Keratinocyte (primary cell): ENCODE data around the gene CDADC1. TPM values are rescaled to one million over a fixed set of nuclear protein-coding genes. Genes with fewer than 3 reads are reported as not detected.

Experiments
- DNase-seq: peaks from one replicate; pipeline ENCODE4 v3.0.0-alpha.2; 2011; ENCODE audit warnings: low read depth, missing footprints, low spot score
- FAIRE-seq: peaks from 2 replicates; lab custom pipeline; 2011; peaks lifted over from hg19 to GRCh38; lab: Jason Lieb, UNC
- H2AFZ ChIP-seq: 2 replicates; pipeline ENCODE4 v1.6.0; 2012; ENCODE audit warnings: low read length, control low read depth, inconsistent platforms; ENCODE audit not compliant: control insufficient read depth
- H3K27ac ChIP-seq: 2 replicates; pipeline ENCODE4 v1.5.1; 2011; ENCODE audit warnings: low read length; ENCODE audit not compliant: control insufficient read depth, insufficient read depth
- H3K27me3 ChIP-seq: 3 replicates; pipeline ENCODE4 v1.6.0; 2011; ENCODE audit warnings: low read length; ENCODE audit not compliant: control insufficient read depth, insufficient read depth; ENCODE audit errors: extremely low read depth
- H3K36me3 ChIP-seq, 2 experiments: 2 replicates in 1 of 2; 3 replicates in 1 of 2; pipeline ENCODE4 v1.5.1; 2011; ENCODE audit warnings: low read length in 2 of 2, mild to moderate bottlenecking in 1 of 2; ENCODE audit not compliant: control insufficient read depth in 2 of 2, insufficient read depth in 2 of 2; ENCODE audit errors: extremely low read depth in 1 of 2
- H3K4me1 ChIP-seq: 3 replicates; pipeline ENCODE4 v1.5.1; 2011; ENCODE audit warnings: low read length; ENCODE audit not compliant: control insufficient read depth, insufficient read depth; ENCODE audit errors: extremely low read depth
- H3K4me2 ChIP-seq: 3 replicates; pipeline ENCODE4 v1.6.0; 2011; ENCODE audit warnings: low read depth, low read length; ENCODE audit not compliant: control insufficient read depth, insufficient read depth; ENCODE audit errors: extremely low read depth
- H3K4me3 ChIP-seq, 3 experiments: fragments of 200-600 bp in 1 of 3; sonication (generic) in 1 of 3; 2 replicates in 2 of 3; 3 replicates in 1 of 3; pipeline ENCODE4 v1.5.1; 2011 to 2016; ENCODE audit warnings: low read length in 3 of 3, mild to moderate bottlenecking in 3 of 3, control low read depth in 2 of 3, inconsistent platforms in 1 of 3, low read depth in 1 of 3, mixed read lengths in 1 of 3, mixed run types in 1 of 3, moderate library complexity in 1 of 3; ENCODE audit not compliant: control insufficient read depth in 2 of 3, insufficient read depth in 2 of 3; ENCODE audit errors: extremely low read depth in 1 of 3
- H3K79me2 ChIP-seq: 2 replicates; pipeline ENCODE4 v1.6.0; 2012; ENCODE audit warnings: low read length; ENCODE audit not compliant: control insufficient read depth, insufficient read depth
- H3K9ac ChIP-seq: 3 replicates; pipeline ENCODE4 v1.6.0; 2011; ENCODE audit warnings: low read length; ENCODE audit not compliant: control insufficient read depth, insufficient read depth; ENCODE audit errors: extremely low read depth
- H3K9me1 ChIP-seq: 3 replicates; pipeline ENCODE4 v1.6.0; 2011; ENCODE audit warnings: low read length; ENCODE audit not compliant: control insufficient read depth, insufficient read depth; ENCODE audit errors: extremely low read depth
- H3K9me3 ChIP-seq: 2 replicates; pipeline ENCODE4 v1.5.1; 2012; ENCODE audit warnings: low read depth, low read length; ENCODE audit not compliant: control insufficient read depth
- H4K20me1 ChIP-seq: 3 replicates; pipeline ENCODE4 v1.6.0; 2011; ENCODE audit warnings: low read length; ENCODE audit not compliant: control insufficient read depth, insufficient read depth; ENCODE audit errors: extremely low read depth
- CTCF ChIP-seq, 3 experiments: IDR thresholded peaks in 1 of 3; conservative IDR thresholded peaks in 1 of 3; optimal IDR thresholded peaks in 1 of 3; 2 replicates in 2 of 3; 3 replicates in 1 of 3; pipeline versions ENCODE3 to v1.5.1; 2011; ENCODE audit warnings: low read length in 3 of 3, mild to moderate bottlenecking in 3 of 3, moderate library complexity in 2 of 3, control low read depth in 1 of 3, inconsistent platforms in 1 of 3; ENCODE audit not compliant: insufficient read depth in 2 of 3; ENCODE audit errors: extremely low read depth in 1 of 3
- EZH2 ChIP-seq: IDR thresholded peaks from one replicate; pipeline ENCODE4 v1.6.1; 2012; ENCODE audit warnings: inconsistent platforms, mild to moderate bottlenecking, low read length, moderate library complexity
- dilution Hi-C: fragments of 300-500 bp; cut with MboI; formaldehyde crosslinking; loops from one replicate; pipeline ENCODE4 v1.7.0; 2020; ENCODE audit warnings: low sequenced_read_pairs; ENCODE audit not compliant: extremely low pct_ligation_motif_present
- polyA plus RNA-seq, 5 experiments: library from polyadenylated mRNA; depleted of rRNA in 3 of 5; stranded (reverse) in 3 of 5; stranded (forward) in 1 of 5; unstranded in 1 of 5; fragments of >200 nt; gene quantifications; 1 replicate in 1 of 5; 2 replicates in 3 of 5; 3 replicates in 1 of 5; pipeline versions ENCODE4 v1.2.1 to v1.2.3, GENCODE V29; 2011 to 2012; ENCODE audit warnings: missing spikeins in 2 of 5, low read depth in 1 of 5, low replicate concordance in 1 of 5

The CDADC1 gene
- polyA plus RNA-seq, 1 donor (not counting 4 experiments of a cell fraction or from before 2014, with no cell fraction given), result 3.8 TPM

- Histone ChIP-seq H3K4me3 (no peak overlapping the region), H4K20me1 (no peaks in the 10 kb centered on the region), H3K9me1 (no peaks in the 10 kb centered on the region), H3K27me3 (no peaks in the 10 kb centered on the region), H2AFZ (no peak overlapping the region), H3K36me3 (no peaks in the 10 kb centered on the region), H3K9me3 (no peaks in the 10 kb centered on the region), H3K9ac (no peak overlapping the region), H3K4me1 (no peaks in the 10 kb centered on the region), H3K4me2 (no peak overlapping the region), H3K79me2 (no peaks in the 10 kb centered on the region), H3K27ac (no peak overlapping the region)
- DNase-seq (no peak), FAIRE-seq (no peak)
- dilution Hi-C loops, result no loop called here
- TF ChIP-seq CTCF (optimal IDR thresholded peaks at IDR 0.05 in 1 of 3, IDR thresholded peaks at IDR 0.05 in 1 of 3, conservative IDR thresholded peaks at IDR 0.05 in 1 of 3; ENCODE audit: extremely low read depth in 1 of 3, insufficient read depth in 2 of 3, low read length in 3 of 3), result no peak
- no peak for TF ChIP-seq EZH2
Observed at GRCh38 chr13:49279885-49280284, 32.2 kb downstream of the CDADC1 start.

- H3K27me3 ChIP-seq, result no peaks in the 10 kb centered on the region
- dilution Hi-C loops, result no loop called here
- FAIRE-seq (no peak), DNase-seq (no peak)
- H3K27ac ChIP-seq, result no peak overlapping the region
- TF ChIP-seq EZH2, result no peak
- TF ChIP-seq CTCF (optimal IDR thresholded peaks at IDR 0.05 in 1 of 3, IDR thresholded peaks at IDR 0.05 in 1 of 3, conservative IDR thresholded peaks at IDR 0.05 in 1 of 3; ENCODE audit: extremely low read depth in 1 of 3, insufficient read depth in 2 of 3, low read length in 3 of 3), result no peak
- H3K79me2 ChIP-seq, result no peaks in the 10 kb centered on the region
- H3K4me3 ChIP-seq, result no peak overlapping the region
- H4K20me1 ChIP-seq, result no peaks in the 10 kb centered on the region
- no peak overlapping the region for H3K9ac ChIP-seq
- H3K4me2 ChIP-seq, result no peak overlapping the region
- no peaks in the 10 kb centered on the region for H3K36me3 ChIP-seq
- H3K9me3 ChIP-seq, result no peaks in the 10 kb centered on the region
- H3K9me1 ChIP-seq, result no peaks in the 10 kb centered on the region
- no peak overlapping the region for H2AFZ ChIP-seq
- H3K4me1 ChIP-seq, result no peaks in the 10 kb centered on the region
Observed at GRCh38 chr13:49287995-49288394, 40.3 kb downstream of the CDADC1 start.
